NCI-H748 treated with DMSO at 0.1 percent for 48 hours (cell line): Measurements from ENCODE around the gene PIK3AP1.

Experiments used
- DNase-seq: peaks from one replicate; lab custom pipeline; 2025; lab: John Stamatoyannopoulos, UW

The PIK3AP1 gene

DNA sequence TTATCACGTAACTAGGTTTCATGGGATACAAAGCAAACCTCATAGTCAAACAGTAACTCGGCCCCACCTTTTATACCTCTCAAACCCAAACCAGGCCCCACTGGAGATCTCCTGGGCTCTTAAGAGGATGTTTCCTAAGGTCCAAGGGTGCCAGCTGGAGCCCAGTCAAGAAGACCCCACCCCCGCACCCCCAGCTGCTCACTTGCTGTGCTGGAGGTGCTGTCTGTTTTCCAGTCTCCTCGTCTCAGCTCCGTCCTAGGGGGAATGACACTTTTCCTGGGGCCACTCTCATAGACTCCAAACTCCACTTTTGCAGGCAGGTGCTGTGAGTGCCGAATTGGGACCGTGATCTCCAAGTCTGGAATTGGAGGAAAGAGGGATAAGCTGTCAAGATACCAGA is 110.8 kb downstream of the PIK3AP1 start:
- no peak for DNase-seq

GRCh38 chr10:96608805-96609204 is 111.5 kb downstream of the PIK3AP1 start:
- no peak for DNase-seq

DNA sequence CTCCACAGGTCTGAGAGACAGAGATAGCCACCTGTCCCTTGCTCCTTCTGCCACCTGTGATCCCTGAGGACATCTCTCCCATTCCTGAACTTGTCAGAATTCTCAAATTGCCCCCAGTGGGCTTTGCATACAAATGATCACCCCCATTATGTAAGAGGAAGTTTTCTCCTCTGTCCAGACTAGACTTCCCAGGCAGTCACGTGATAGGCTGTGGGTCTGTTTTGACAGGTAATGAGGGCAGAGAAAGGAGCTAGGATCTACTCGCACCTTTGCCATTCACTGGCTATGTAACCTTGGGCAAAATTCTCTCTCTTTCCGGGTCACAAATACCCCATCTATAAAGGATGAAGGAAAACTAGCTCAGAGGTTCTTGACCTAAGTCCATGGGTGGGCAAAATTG is 112.1 kb downstream of the PIK3AP1 start:
- no peak for DNase-seq

- DNase-seq: no peak
Observed at GRCh38 chr10:96606946-96607345, 113.4 kb downstream of the PIK3AP1 start.

DNA sequence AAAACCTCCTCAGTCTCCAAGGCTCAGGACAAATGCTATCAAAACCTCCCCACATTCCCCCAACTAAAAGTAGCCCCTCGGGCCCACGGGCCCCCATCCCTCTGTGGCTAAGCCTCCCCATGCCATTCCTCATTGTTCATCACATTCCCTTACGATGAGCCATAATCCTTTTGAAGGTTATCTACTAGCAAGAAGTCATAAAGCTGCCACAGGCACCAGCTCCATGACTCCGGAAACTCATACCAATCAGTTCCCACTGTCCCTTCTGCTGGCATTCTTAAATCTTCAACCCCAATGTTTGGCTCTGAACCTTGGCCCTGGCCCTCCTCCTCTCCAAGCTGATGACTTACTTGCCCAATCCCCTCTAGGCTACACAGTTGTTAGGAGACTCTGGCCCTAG is 114.1 kb downstream of the PIK3AP1 start:
- no peak for DNase-seq

DNA sequence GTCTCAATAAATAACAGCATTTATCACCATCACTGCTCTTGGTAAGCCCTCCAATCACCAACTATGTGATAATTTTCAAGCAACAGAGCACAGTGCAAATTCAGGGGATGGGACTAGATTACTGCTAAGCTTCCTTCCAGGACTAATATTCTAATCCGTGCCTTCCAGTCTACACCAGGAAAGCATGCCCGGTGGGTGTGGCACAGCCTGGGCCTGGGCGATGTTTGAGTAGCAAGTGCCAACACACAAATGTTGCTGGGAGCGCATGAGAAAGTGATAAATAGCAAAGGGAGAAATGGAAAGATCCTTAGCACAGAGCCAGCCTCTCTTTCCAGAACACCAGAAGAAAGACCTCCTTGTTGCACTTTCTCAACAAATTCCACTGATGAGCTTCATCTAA is 120.0 kb downstream of the PIK3AP1 start:
- no peak for DNase-seq

- DNase-seq: no peak
Observed at GRCh38 chr10:96598846-96599245, 121.5 kb downstream of the PIK3AP1 start.

DNA sequence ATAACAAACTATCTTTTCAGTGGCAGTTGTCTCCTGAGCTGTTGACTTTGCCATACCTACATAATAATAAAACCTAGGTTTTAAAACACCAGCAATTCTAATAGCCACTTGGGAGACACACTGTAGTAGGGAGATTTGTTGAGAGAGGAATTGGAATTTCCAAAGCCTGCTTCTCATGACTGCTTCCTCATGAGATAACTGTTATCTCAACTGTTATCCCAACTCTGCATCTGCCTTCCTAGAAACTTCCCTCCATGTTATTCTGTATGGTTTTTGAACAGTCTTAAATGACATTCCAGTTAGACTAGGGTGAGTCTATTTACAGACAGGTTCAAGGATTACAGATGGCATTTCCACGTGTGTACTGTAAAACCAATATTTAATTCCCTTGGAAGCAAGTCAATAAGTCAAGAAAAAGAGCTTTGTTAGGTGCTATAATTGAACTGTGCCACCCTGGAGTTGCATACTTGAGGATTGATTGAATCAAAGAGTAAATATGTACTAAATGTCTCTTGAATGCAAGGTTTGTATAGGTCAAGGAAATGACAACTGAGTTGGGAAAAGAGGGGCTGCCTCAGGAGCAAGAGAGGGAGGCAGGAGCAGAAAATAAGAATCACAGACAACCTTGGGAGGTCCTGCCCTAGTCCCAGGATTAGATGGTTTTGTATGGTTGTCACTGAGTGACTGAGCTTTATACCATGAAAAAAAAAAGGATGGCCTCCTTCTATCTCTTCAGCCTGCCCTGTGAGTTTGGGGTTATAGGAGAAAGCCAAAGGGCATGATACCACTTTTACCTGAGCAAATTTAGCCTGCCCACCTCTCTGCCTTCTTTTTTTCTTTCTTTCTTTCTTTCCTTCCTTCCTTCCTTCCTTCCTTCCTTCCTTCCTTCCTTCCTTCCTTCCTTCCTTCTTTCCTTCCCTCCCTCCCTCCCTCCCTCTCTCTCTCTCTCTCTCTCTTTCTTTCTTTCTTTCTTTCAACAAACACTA is 123.6 kb downstream of the PIK3AP1 start:
- DNase-seq: no peak

GRCh38 chr10:96595741-96596140 is 124.6 kb downstream of the PIK3AP1 start:
- DNase-seq: no peak

GRCh38 chr10:96591946-96592345 is 128.4 kb downstream of the PIK3AP1 start:
- no peak for DNase-seq

DNA sequence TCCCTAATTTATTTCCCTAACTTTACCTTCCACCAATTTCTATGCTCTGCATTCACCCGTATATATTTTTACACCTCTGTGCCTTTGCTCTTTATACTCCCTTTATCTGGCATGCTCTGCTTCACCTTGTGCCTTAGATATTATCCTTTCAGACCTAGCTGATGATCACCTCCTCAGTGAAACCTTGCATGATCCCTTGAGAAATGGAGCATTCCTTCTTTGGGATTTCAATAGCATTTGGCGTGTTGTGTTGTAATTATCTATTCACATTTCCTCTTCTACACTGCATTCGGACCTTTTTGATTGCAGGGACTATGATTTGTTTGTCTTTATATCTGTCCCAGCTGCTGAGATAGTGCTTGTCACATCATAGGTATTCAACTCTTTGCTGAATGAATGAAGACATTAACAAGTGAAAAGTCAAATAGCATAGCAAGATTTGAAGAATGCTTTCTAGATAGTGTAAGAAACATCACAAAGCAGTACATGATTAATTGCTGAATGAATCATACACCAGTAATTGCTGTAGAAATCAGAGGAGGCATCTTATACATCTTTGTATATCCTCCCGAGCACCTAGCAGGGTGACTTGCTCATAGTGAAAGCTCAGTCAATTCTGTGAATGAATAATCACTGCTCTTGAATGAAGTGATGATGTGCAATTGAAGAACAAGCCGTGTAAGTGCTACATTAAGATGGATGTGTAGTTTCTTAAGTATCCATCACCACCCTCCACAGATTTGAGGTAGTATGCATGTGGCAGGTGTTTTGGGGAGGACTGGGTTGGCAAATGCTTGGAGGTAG is 131.5 kb downstream of the PIK3AP1 start:
- DNase-seq: no peak

DNA sequence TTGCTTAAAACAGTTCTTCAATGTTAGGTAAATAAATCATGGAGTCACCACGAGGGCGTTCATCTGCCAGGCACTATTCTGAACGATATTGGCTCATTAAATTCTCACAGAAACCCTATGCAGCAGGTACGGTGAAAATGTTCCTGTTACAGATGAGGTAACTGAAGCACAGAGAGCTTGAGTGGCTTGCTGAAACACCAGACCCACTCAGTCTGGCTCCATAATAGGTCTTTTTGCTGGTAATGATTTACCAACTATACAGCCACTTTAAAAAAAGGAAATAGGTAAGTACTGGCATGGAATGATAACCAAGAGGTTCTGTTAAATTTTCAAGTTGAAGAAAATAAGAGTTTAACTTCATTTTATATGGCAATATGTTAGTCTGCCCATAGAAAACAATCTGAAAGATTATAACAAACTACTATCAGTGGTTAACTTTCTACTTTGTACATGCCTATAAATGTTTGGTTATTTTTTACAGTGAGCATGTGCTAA is 132.2 kb downstream of the PIK3AP1 start:
- DNase-seq: no peak

GRCh38 chr10:96587264-96588059 is 132.9 kb downstream of the PIK3AP1 start:
- DNase-seq: peak; percentile 34

GRCh38 chr10:96586419-96587263 is 133.7 kb downstream of the PIK3AP1 start, which contains the start of gene TM9SF3:
TM9SF3 (minus strand) TSS chr10:96587012; CDS start chr10:96586835, 177 bp downstream.
- peak; percentile 38 for DNase-seq

DNA sequence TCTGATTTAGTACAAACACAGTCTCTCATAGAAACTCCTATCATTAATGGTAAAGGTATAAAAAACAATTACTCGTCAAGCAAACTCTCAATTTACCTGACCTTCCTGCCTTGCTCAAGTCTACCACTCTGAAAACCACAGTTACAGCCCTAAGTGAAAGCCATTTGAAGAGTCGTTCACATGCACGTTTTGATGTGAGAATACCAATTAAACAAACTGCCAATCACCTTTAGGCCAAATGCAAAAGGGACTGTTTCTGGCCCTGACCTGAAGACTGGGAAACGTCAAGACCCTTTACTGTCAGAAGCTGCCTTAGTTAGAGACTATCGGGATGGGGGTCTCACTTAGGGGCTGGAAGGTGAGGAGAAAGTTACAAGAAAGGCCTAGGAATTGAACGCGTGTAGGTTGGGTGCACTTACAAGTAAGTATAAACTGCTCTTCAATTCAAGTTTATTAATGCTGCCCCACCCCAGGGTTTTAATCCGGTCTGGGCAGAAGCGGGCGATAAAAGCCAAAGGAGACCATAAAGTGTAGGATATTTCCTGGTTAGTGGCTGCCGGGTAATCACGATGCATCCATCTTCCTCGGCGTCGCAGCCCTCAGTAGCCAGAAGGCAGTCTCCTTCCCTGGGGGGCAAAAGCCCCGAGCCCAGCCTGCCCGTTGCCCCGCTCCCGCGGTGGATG is 134.4 kb downstream of the PIK3AP1 start:
- DNase-seq: no peak

GRCh38 chr10:96584474-96584873 is 135.8 kb downstream of the PIK3AP1 start:
- DNase-seq: no peak

- DNase-seq: no peak
Observed at GRCh38 chr10:96584035-96584434, 136.3 kb downstream of the PIK3AP1 start.

- no peak for DNase-seq
Observed at GRCh38 chr10:96579133-96579532, 141.2 kb downstream of the PIK3AP1 start.

DNA sequence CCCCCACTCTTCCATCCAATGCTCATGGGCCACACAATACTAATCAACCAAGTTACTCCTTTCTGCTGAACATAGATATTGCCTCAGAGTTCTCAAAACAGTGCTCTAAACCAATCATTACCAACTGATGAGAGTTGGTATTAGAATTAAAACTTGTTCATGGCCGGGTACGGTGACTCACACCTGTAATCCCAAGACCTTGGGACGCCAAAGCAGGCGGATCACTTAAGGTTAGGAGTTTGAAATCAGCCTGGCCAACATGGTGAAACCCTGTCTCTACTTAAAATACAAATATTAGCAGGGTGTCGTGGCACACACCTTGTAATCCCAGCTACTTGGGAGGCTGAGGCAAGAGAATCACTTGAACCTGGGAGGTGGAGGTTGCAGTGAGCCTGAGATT is 141.7 kb downstream of the PIK3AP1 start:
- DNase-seq: no peak

- DNase-seq: no peak
Observed at GRCh38 chr10:96578022-96578421, 142.3 kb downstream of the PIK3AP1 start.
